B cell (primary cell): ENCODE measurements around the gene RSPRY1. TPM values are rescaled to one million over a fixed set of nuclear protein-coding genes. Genes with fewer than 3 reads are reported as not detected.
A peak's percentile ranks its signal among the peaks of the same experiment; 100 is the strongest.

Experiments
- ATAC-seq: fragments of 200-7000 bp; cut with Tn5 transposase; one replicate; pipeline ENCODE4 v1.10.0; 2021; ENCODE audit warnings: low read depth, mild to moderate bottlenecking, moderate number of reproducible peaks, moderate library complexity
- CTCF ChIA-PET: fragments of 350-600 bp; sonication (Branson Sonifier 250); formaldehyde crosslinking; loops from one replicate; lab custom pipeline; 2021; ENCODE audit warnings: antibody characterized with exemption, inconsistent platforms; lab: Charles Lee
- POLR2A ChIA-PET: fragments of 350-600 bp; sonication (Branson Sonifier 250); formaldehyde crosslinking; loops from one replicate; lab custom pipeline; 2021; ENCODE audit warnings: antibody characterized with exemption; lab: Charles Lee
- DNase-seq: peaks from one replicate; pipeline ENCODE4 v3.0.0; 2013
- H2AFZ ChIP-seq: 2 replicates; pipeline ENCODE4 v1.6.1; 2012; ENCODE audit warnings: mild to moderate bottlenecking, low read depth, low read length; ENCODE audit not compliant: insufficient read depth, poor library complexity, severe bottlenecking
- H3K27ac ChIP-seq, 2 donors: 1 replicate in 1 of 2; 2 replicates in 1 of 2; pipeline ENCODE4 v1.5.1; 2012 to 2013; ENCODE audit warnings: low read length in 2 of 2, mild to moderate bottlenecking in 2 of 2, moderate library complexity in 1 of 2
- H3K27me3 ChIP-seq, 4 experiments: fragments of 200-600 bp in 1 of 4; sonication (generic) in 1 of 4; replicated peaks in 1 of 4; 1 replicate in 2 of 4; 2 replicates in 2 of 4; pipeline versions ENCODE4 v1.6.1 to v1.7.0; 2013 to 2016; ENCODE audit warnings: low read length in 3 of 4, mild to moderate bottlenecking in 2 of 4, mixed read lengths in 1 of 4, moderate library complexity in 1 of 4; ENCODE audit not compliant: insufficient read depth in 4 of 4, control insufficient read depth in 3 of 4; ENCODE audit errors: control extremely low read depth in 1 of 4
- H3K36me3 ChIP-seq, 2 experiments: replicated peaks in 1 of 2; 1 replicate in 1 of 2; 2 replicates in 1 of 2; pipeline versions ENCODE4 v1.6.1 to v1.7.1; 2013; ENCODE audit warnings: low read length in 1 of 2; ENCODE audit not compliant: insufficient read depth in 2 of 2, control insufficient read depth in 1 of 2; ENCODE audit errors: control extremely low read depth in 1 of 2, extremely low read depth in 1 of 2
- H3K4me1 ChIP-seq, 2 donors: fragments of 200-600 bp in 1 of 2; sonication (generic) in 1 of 2; 1 replicate in 1 of 2; 2 replicates in 1 of 2; pipeline versions ENCODE4 v1.5.1 to v1.6.1; 2013 to 2017; ENCODE audit warnings: low read length in 2 of 2; ENCODE audit not compliant: control insufficient read depth in 2 of 2, insufficient read depth in 2 of 2
- H3K4me2 ChIP-seq: replicated peaks from 2 replicates; pipeline ENCODE3; 2012; ENCODE audit warnings: mild to moderate bottlenecking, low read depth, low read length; ENCODE audit not compliant: poor library complexity, severe bottlenecking
- H3K4me3 ChIP-seq, 5 experiments: fragments of 200-600 bp in 1 of 5; sonication (generic) in 1 of 5; 1 replicate in 3 of 5; 2 replicates in 2 of 5; pipeline versions ENCODE4 v1.5.1 to v1.7.0; 2011 to 2016; ENCODE audit warnings: low read length in 4 of 5, mild to moderate bottlenecking in 4 of 5, low read depth in 2 of 5, control low read depth in 1 of 5, moderate library complexity in 1 of 5; ENCODE audit not compliant: insufficient read depth in 1 of 5; ENCODE audit errors: control extremely low read depth in 1 of 5, extremely low read depth in 1 of 5
- H3K79me2 ChIP-seq: fragments of 200-600 bp; sonication (generic); one replicate; pipeline ENCODE4 v1.6.0; 2016; ENCODE audit warnings: low read length; ENCODE audit not compliant: control insufficient read depth, insufficient read depth
- H3K9ac ChIP-seq: fragments of 200-600 bp; sonication (generic); 2 replicates; pipeline ENCODE4 v1.6.1; 2017; ENCODE audit warnings: mild to moderate bottlenecking, low read length, moderate library complexity
- H3K9me3 ChIP-seq, 3 donors: one replicate each; pipeline versions ENCODE4 v1.6.1 to v1.7.1; 2013; ENCODE audit warnings: low read length in 2 of 3; ENCODE audit not compliant: control insufficient read depth in 2 of 3, insufficient read depth in 1 of 3; ENCODE audit errors: control extremely low read depth in 1 of 3
- H4K20me1 ChIP-seq: 2 replicates; pipeline ENCODE4 v1.6.0; 2012; ENCODE audit warnings: mild to moderate bottlenecking, low read length; ENCODE audit not compliant: insufficient read depth, control insufficient read depth, poor library complexity, severe bottlenecking
- H3K27ac Mint-ChIP-seq: one replicate; pipeline ENCODE4 v1.8.0; 2021; ENCODE audit warnings: mixed read lengths
- H3K27me3 Mint-ChIP-seq: one replicate; pipeline ENCODE4 v1.8.0; 2021; ENCODE audit warnings: mixed read lengths
- H3K4me1 Mint-ChIP-seq: one replicate; pipeline ENCODE4 v1.8.0; 2021; ENCODE audit warnings: mixed read lengths
- H3K4me3 Mint-ChIP-seq: one replicate; pipeline ENCODE4 v1.8.0; 2021; ENCODE audit warnings: mixed read lengths
- H3K9me3 Mint-ChIP-seq: one replicate; pipeline ENCODE4 v1.8.0; 2022; ENCODE audit warnings: mixed read lengths; ENCODE audit not compliant: insufficient read depth
- CTCF ChIP-seq: fragments of 200-600 bp; IDR thresholded peaks from one replicate; pipeline ENCODE4 v1.8.0; 2022; ENCODE audit warnings: antibody characterized with exemption, mild to moderate bottlenecking
- EZH2 ChIP-seq: IDR thresholded peaks from 2 replicates; pipeline ENCODE4 v1.6.1; 2012; ENCODE audit warnings: borderline replicate concordance, low read depth, mild to moderate bottlenecking, moderate library complexity, low read length; ENCODE audit not compliant: insufficient read depth, poor library complexity, severe bottlenecking
- WGBS: methylation state at CpG from one replicate; pipeline ENCODE4 v1.1.5; 2013; ENCODE audit warnings: missing lambda C conversion rate; ENCODE audit not compliant: insufficient coverage; 5-methylcytosine and 5-hydroxymethylcytosine counted together
- intact Hi-C: fragments of 100-400 bp; cut with micrococcal nuclease; formaldehyde crosslinking; loops from one replicate; pipeline ENCODE4 v1.10.0; 2022
- polyA plus RNA-seq: library from polyadenylated mRNA; depleted of rRNA; stranded (reverse); fragments of >200 nt; gene quantifications from 2 replicates; pipeline ENCODE4 v1.2.3, GENCODE V29; 2012
- total RNA-seq, 2 donors: library from RNA; stranded (reverse); fragments of 120-200 nt in 1 of 2; gene quantifications; 1 replicate in 1 of 2; 2 replicates in 1 of 2; pipeline versions ENCODE4 v1.2.3 to v1.2.4, GENCODE V29; 2013 to 2022

RSPRY1 gene
- total and polyA plus RNA-seq, 2 donors (not counting 1 experiment from before 2014, with no cell fraction given), result 9.6 to 38.4 TPM

- Histone ChIP-seq H3K79me2 (peaks cover 22% of the 10 kb centered on the region), H3K4me2 (no peak overlapping the region), H3K4me1 (no peaks in the 10 kb centered on the region), H3K36me3 (peaks cover 1 to 81% of the 10 kb centered on the region in 2 experiments), H3K4me3 (no peak overlapping the region), H3K27ac (no peak overlapping the region), H3K27me3 (no peaks in the 10 kb centered on the region), H3K9ac (no peak overlapping the region), H2AFZ (no peak overlapping the region), H4K20me1 (peaks cover 4% of the 10 kb centered on the region), H3K9me3 (no peaks in the 10 kb centered on the region)
- DNase-seq, result peak; percentile 73
- Mint-ChIP-seq H3K4me1 (peaks cover 8% of the 10 kb centered on the region), H3K27ac (no peak overlapping the region), H3K4me3 (no peak overlapping the region), H3K27me3 (no peaks in the 10 kb centered on the region), H3K9me3 (no peaks in the 10 kb centered on the region)
- 0% methylated on average over 1 of the region's 4 CpGs for WGBS
- ATAC-seq, result peak; percentile 60
- ChIA-PET POLR2A (no interaction called here), CTCF (interaction anchor here (0.7 to 1.0 kb wide), 3 partner anchors 74 to 375 kb away, joined by 3 to 8 read pairs (median 5); no protein-coding TSS in a partner anchor)
- intact Hi-C loops, result loop anchor here (1.0 to 10.0 kb wide), 5 partner anchors 75 to 301 kb away; partner anchors contain the start of genes HERPUD1 and SLC12A3
- TF ChIP-seq CTCF (peak; percentile 73), EZH2 (no peak)
These were observed 18.2 kb upstream of the RSPRY1 start for GRCh38 chr16:57167953-57168352.

DNA sequence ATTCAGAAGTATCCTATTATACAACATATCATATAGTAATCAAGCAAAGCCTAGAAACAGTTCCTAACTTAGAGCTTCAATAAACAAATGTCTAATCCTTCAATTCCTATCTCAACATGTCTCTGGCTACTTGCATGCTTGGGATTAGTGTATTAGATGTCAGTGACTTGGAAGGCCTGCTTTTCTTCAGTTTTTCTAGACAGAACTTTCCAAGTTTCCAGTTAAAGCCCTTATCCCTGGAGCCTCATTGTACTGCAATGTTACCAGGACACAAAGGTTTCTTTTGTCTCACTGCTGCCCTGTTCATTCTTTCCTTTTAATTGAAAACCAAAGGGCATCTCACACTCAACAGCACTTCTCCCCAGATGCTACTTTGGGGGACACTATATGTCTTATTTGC lies 16.8 kb upstream of the RSPRY1 start:
- DNase-seq (no peak), ATAC-seq (no peak)
- intact Hi-C loops, result loop anchor here (5.0 to 10.0 kb wide), 2 partner anchors 235 to 302 kb away; partner anchors contain the start of genes HERPUD1 and SLC12A3
- ChIA-PET POLR2A (no interaction called here), CTCF (interaction anchor here (0.7 to 2.7 kb wide), 4 partner anchors 85 to 406 kb away, joined by 3 to 12 read pairs (median 4); no protein-coding TSS in a partner anchor)
- no peaks in the 10 kb centered on the region for H3K9me3 Mint-ChIP-seq
- H3K27me3 ChIP-seq, result no peaks in the 10 kb centered on the region
- H3K4me2 ChIP-seq, result no peak overlapping the region
- peaks cover 4% of the 10 kb centered on the region for H4K20me1 ChIP-seq
- H3K27ac Mint-ChIP-seq, result no peak overlapping the region
- no peak for TF ChIP-seq EZH2
- no peak for TF ChIP-seq CTCF
- no peak overlapping the region for H3K27ac ChIP-seq
- H2AFZ ChIP-seq, result no peak overlapping the region
- H3K27me3 Mint-ChIP-seq, result no peaks in the 10 kb centered on the region
- no peak overlapping the region for H3K4me3 Mint-ChIP-seq
- H3K79me2 ChIP-seq, result peaks cover 23% of the 10 kb centered on the region
- H3K4me1 ChIP-seq, result no peaks in the 10 kb centered on the region
- H3K9me3 ChIP-seq, result no peaks in the 10 kb centered on the region
- H3K36me3 ChIP-seq, result peaks cover 1 to 71% of the 10 kb centered on the region in 2 experiments
- H3K9ac ChIP-seq, result no peak overlapping the region
- H3K4me1 Mint-ChIP-seq, result peaks cover 8% of the 10 kb centered on the region
- no peak overlapping the region for H3K4me3 ChIP-seq
